NCI-H82 treated with DMSO at 0.1 percent for 48 hours (cell line): Measurements from ENCODE around the gene PTPRN2.
A peak's percentile ranks its signal among the peaks of the same experiment; 100 is the strongest.
"Not testable (repeated sequence)": the region's sequence is repeated elsewhere in the genome, so short reads cannot be mapped to it uniquely, and the experiment has no call there.

ENCODE experiments used
- DNase-seq: peaks from one replicate; lab custom pipeline; 2025; ENCODE audit not compliant: unreplicated experiment; lab: John Stamatoyannopoulos, UW

The PTPRN2 gene

DNA sequence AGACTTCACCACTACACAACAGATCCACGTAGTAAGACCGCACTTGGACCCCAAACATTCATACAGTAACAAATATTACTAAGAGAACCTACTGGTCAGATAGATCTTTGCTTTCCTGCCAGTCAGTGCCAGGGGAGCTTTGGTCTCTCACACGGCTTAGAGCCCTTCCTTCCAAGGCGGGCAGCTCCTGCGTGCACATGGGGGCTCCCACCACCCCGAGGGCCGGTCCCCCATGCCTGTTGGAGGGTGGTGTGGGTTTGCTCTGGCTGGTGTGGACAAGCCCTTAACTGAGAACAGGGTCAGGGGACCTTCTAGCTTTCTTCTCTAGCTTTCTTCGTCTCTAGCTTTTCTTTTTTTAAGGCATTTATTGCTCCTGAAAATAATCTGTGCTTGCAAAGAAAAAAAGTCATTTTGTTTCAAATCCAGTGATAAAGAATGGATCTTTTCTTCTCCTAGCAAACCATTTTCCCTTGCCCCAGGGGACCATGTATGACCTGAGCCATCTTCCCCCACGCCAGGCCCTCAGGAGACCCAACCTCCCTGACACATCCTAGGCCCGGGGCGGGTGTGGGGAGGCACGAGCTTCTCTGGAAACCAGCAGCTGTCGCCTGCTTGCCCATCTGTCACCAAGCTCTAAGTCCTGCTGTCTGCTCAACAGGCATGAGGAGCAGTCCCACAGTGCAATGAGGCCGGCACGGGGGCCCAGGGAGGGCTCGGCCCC is 591.1 kb downstream of the PTPRN2 start:
- DNase-seq = peak; percentile 16

GRCh38 chr7:157995815-157996214 is 591.8 kb downstream of the PTPRN2 start:
- no peak for DNase-seq

GRCh38 chr7:157994319-157994718 is 593.3 kb downstream of the PTPRN2 start:
- no peak for DNase-seq

- DNase-seq = no peak
Observed at GRCh38 chr7:157993406-157994105, 594.1 kb downstream of the PTPRN2 start.

- no peak for DNase-seq
Observed at GRCh38 chr7:157992511-157993160, 595.0 kb downstream of the PTPRN2 start.

- no peak for DNase-seq
Observed at GRCh38 chr7:157991761-157992160, 595.9 kb downstream of the PTPRN2 start.

DNA sequence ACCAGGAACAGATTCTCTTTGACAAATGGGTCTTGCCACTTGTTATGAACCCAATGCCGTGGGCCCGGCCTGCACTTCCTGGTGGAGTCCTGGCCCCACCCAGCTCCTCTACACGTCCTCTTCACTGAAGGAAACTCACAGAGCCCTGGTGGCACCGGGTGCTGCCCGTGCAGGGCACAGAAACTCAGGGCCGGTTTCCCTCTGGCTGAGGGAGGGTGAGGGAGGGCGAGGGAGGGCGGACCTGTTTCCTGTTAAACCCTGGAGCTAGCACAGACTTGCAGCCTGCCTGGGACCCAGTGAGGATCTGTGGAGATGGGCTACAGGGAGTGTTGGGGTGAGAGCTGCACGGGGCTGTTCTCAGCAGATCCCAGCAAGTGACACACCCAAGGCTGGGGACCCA is 596.3 kb downstream of the PTPRN2 start:
- no peak for DNase-seq

DNA sequence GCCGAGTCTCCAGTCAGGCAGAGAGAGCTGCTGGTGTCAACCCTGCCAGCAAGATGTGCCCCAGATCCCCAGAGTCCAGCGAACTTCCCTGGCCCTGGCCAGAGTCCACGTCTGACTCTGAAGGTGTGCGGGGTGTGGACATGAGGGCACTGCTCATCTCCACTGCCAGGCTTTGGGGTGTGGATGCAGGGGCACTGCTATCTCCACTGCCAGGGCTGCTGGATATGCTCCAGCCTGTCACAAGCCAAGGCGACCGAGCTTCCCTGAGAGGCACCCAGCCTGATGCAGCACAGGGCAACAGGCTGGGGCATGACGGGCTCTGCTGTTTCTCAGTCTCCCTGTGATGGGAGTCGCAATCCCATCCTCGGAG is 596.8 kb downstream of the PTPRN2 start:
- no peak for DNase-seq

- DNase-seq = no peak
Observed at GRCh38 chr7:157990226-157990880, 597.3 kb downstream of the PTPRN2 start.

GRCh38 chr7:157989589-157989988 is 598.0 kb downstream of the PTPRN2 start:
- no peak for DNase-seq

DNA sequence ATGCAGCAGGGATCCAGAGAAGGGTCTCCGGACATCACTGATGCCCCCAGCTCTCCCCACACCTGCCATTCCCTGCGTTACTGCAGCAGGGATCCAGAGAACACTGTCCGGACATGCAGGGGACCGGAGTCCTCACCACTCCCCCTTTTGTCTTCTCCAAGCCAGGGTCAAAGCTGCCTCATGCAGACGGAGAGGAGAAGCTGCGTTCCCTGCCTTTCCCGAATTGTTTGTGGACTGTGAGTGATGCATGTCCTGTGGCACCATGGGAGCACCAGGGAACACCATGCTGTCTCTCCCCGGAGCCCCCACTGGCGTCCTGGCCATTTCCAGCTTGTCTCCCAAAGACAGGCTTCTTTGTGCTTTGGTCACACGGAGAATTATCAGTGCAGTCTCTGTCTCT is 599.7 kb downstream of the PTPRN2 start:
- DNase-seq = no peak

GRCh38 chr7:157986051-157986450 is 601.6 kb downstream of the PTPRN2 start:
- no peak for DNase-seq

DNA sequence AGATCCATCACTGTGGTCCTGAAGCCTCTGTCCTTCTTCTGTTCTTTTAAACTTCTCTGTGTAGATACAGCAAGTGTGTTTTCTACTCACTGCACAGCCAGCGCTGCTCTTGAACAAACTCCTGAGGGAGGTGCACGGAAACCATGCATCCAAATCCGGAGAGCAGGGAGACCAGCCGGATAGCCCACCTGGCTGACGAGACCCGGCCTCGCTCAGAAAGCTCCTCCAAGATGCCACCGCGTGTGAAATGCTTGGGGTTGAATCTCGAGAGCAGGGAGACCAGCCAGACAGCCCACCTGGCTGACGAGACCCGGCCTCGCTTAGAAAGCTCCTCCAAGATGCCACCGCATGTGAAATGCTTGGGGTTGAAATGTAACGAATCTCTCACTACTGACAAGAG is 602.0 kb downstream of the PTPRN2 start:
- DNase-seq = no peak

DNA sequence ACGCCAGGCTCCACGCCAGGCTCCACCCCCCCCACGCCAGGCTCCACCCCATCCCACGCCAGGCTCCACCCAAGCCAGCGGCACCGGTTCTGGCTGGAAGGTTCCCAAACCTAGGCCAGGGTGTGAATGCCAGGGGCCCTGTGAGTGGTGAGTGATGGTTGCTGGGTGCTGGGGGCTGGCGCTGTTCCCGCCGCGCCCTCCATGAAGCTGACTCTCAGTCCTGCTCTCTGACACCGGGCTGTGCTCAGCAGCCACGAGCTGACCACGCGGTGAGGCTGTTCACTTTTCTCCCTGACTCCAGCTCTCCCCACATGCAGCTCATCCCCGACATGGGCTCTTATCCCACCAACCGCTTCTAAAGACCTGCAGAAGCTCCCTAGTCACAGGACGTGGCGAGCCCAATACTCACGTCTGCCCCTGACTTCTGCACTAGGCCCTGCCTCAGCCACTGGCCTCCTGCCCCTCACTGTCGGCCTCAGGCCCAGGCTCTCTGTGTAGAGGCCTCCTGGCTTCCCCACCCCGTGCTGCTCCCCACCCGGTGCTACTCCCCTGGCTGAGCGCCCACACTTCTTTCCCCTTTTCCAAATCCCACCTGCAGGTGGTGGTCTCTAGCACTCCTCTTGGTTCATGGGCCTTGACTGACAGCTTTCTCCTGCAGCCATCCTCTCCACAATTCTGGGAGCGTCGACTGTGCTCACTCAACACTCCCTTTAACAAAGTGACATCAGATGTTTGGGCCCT is 603.0 kb downstream of the PTPRN2 start:
- DNase-seq = no peak

GRCh38 chr7:157983502-157984422 is 603.9 kb downstream of the PTPRN2 start:
- no peak for DNase-seq

DNA sequence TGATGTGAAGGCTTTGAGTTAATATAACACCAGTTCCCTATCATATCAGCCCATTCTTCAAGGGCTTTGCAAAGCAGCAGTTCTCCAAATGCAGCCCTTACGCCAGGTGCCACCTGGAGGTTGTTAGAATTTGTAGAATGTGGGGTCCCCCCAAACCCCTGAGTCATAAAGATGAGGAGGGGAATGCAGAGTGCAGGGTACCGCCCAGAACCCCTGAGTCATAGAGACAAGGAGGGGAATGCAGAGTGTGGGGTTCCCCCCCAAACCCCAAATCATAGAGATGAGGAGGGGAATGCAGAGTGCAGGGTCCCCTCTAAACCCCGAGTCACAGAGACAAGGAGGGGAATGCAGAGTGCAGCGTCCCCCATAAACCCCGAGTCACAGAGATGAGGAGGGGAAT is 605.8 kb downstream of the PTPRN2 start:
- DNase-seq = no peak

GRCh38 chr7:157980774-157981173 is 606.8 kb downstream of the PTPRN2 start:
- no peak for DNase-seq

DNA sequence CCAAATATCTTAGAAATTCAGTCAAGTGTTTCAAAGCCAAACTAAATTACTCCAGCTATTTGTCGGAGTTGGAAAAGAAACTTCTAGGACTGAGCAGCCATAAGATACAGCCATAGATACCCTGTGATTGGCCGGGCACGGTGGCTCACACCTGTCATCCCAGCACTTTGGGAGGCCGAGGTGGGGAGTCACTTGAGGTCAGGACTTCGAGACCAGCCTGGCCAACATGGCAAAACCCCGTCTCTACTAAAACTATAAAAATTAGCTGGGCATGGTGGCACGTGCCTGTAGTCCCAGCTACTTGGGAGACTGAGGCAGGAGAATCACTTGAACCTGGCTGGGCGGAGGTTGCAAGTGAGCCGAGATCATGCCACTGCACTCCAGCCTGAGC is 607.3 kb downstream of the PTPRN2 start:
- DNase-seq = not testable (repeated sequence)

GRCh38 chr7:157979636-157980340 is 607.8 kb downstream of the PTPRN2 start:
- DNase-seq = no peak
